Measurements from ENCODE around the gene SRGAP3. TPM values are rescaled to one million over a fixed set of nuclear protein-coding genes. Genes with fewer than 3 reads are reported as not detected.

The SRGAP3 gene
- total RNA-seq, 4 donors from 2014 or later, result 2.0 to 6.9 (median 4.8) TPM

DNA sequence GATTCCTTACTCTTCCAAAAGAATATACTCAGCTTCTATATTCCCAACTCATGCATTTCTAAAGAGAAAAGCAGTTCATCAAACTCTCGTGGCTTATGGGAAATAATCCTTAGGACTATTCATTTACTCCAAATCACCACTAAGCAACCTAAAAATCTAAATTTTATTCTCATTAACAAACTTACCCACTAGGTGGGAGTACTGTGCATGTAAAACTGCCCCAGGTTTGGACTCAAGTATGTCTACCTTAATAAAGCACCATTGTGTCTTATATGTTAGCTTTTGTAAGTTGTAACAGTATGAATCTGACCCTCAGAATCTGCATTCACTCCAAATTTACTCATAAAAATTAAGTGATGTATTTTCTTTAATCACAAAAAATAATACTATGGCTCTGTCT lies 311.4 kb downstream of the SRGAP3 start:
- 78 to 100% methylated on average over 1 of the region's 1 CpG for WGBS, 2 donors (ENCODE audit: low coverage in 1 of 2)
- TF ChIP-seq EP300 (IDR thresholded peaks at IDR 0.05), result no peak
- no peak for TF ChIP-seq POLR2AphosphoS5 (IDR thresholded peaks at IDR 0.05)
- TF ChIP-seq, protein P1, sequence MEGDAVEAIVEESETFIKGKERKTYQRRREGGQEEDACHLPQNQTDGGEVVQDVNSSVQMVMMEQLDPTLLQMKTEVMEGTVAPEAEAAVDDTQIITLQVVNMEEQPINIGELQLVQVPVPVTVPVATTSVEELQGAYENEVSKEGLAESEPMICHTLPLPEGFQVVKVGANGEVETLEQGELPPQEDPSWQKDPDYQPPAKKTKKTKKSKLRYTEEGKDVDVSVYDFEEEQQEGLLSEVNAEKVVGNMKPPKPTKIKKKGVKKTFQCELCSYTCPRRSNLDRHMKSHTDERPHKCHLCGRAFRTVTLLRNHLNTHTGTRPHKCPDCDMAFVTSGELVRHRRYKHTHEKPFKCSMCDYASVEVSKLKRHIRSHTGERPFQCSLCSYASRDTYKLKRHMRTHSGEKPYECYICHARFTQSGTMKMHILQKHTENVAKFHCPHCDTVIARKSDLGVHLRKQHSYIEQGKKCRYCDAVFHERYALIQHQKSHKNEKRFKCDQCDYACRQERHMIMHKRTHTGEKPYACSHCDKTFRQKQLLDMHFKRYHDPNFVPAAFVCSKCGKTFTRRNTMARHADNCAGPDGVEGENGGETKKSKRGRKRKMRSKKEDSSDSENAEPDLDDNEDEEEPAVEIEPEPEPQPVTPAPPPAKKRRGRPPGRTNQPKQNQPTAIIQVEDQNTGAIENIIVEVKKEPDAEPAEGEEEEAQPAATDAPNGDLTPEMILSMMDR (IDR thresholded peaks at IDR 0.05), result no peak
- TF ChIP-seq POLR2A (IDR thresholded peaks at IDR 0.05), result no peak
- ATAC-seq, result no peak
- Histone ChIP-seq H3K4me3 (no peak overlapping the region), H3K27ac (no peak overlapping the region), H3K27me3 (no peaks in the 10 kb centered on the region), H3K9me3 (peaks cover 0 to 7% (median 0%) of the 10 kb centered on the region in 3 donors), H3K36me3 (peaks cover 0 to 34% of the 10 kb centered on the region in 2 donors), H3K4me1 (no peaks in the 10 kb centered on the region)

DNA sequence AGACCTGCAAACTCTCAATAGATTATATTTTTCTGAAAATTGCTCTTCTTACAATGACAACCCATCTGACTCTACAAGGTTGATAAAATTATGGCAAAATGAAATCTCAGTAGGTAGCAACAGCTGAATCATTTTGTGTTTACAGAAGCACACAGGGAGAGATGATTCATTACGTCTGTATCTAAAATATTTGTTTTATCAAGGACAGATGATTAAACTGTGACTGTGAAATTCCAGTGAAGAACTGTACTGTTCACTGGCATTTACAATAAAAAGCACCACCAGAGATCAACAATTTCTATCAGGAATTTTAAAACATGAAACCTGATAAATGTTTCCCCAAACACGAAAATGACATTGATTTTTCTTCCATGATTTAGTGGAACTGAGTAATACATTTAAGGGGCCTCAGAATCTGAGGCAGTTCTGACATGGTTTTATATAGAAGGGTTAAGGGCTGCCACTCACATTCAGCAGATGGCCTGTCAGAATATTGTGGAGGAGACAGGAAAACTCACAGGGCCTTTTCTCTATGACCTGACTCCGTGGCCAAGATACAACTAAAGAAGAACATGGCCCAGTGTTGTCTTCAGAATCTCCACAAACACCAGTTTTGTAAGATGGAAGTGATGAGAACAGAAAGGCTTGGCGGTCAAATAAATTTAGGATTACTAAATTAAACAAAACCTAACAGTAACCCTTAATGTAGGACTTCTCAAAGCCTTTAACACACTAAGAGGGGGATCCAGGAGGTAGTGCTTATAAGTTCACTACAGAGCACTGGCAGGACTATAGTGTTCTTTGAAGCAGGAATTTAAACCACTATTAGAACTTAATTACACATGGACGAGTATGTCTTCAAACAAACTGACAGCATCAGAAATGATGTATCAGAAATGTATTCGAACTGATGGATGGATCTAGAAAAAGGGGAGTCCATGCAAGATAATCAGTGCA lies 312.1 kb downstream of the SRGAP3 start:
- 26 to 45% methylated on average over 5 to 6 of the region's 6 CpGs for WGBS, 2 donors (ENCODE audit: low coverage in 1 of 2)
- TF ChIP-seq, protein P1 (IDR thresholded peaks at IDR 0.05), result no peak
- TF ChIP-seq POLR2AphosphoS5 (IDR thresholded peaks at IDR 0.05) (no peak), EP300 (IDR thresholded peaks at IDR 0.05) (no peak), POLR2A (IDR thresholded peaks at IDR 0.05) (no peak)
- Histone ChIP-seq H3K27ac (peak overlapping the region in 1 of 4 donors; percentile 21), H3K4me1 (no peaks in the 10 kb centered on the region), H3K4me3 (no peak overlapping the region), H3K9me3 (no peaks in the 10 kb centered on the region), H3K36me3 (peaks cover 0 to 30% of the 10 kb centered on the region in 2 donors), H3K27me3 (no peaks in the 10 kb centered on the region)
- no peak for ATAC-seq

DNA sequence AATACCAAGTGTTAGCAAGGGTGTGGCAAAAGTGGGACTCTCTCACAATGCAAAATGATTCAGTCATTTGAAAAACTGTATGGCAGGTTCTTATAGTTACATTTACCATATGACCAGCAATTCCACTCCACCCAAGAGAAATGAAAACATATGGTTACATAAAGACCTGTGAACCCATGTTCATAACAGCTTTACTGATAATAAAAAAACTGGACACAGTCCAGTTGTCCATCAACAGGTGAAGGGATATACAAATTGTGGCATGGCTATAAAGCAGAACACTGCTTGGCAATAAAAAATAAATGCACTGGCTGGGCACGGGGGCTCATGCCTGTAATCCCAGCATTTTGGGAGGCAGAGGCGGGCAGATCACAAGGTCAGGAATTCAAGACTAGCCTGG lies 316.9 kb downstream of the SRGAP3 start:
- Histone ChIP-seq H3K27ac (no peak overlapping the region), H3K4me3 (no peak overlapping the region), H3K27me3 (no peaks in the 10 kb centered on the region), H3K9me3 (no peaks in the 10 kb centered on the region), H3K36me3 (peaks cover 0 to 8% of the 10 kb centered on the region in 2 donors), H3K4me1 (no peaks in the 10 kb centered on the region)
- WGBS, 2 donors (ENCODE audit: low coverage in 1 of 2), result 74 to 94% methylated on average over 2 of the region's 2 CpGs
- ATAC-seq, result no peak
- no peak for TF ChIP-seq EP300 (IDR thresholded peaks at IDR 0.05)
- no peak for TF ChIP-seq POLR2AphosphoS5 (IDR thresholded peaks at IDR 0.05)
- TF ChIP-seq, protein P1 (IDR thresholded peaks at IDR 0.05), result no peak
- TF ChIP-seq POLR2A (IDR thresholded peaks at IDR 0.05), result no peak

DNA sequence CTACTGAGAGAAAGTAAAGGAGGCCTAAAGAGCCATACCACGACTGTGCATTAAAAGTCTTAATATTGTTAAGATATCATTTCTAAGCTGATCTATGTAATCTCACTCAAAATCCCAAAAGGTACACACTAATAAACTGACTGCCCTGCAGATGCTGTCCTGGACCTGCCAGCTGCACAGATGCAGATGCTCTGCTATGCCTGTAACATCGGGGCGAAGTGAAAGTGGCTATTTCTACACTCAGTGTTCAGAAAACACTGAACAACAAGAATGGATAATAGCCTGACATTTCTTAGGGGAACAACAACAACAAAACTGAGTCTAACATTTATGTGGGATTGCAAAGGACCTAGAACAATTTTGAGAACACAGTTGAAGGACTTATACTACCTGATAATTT lies 318.1 kb downstream of the SRGAP3 start:
- 67 to 76% methylated on average over 2 to 3 of the region's 3 CpGs for WGBS, 2 donors (ENCODE audit: low coverage in 1 of 2)

More for the DNA sequence above, 318.1 kb downstream of the SRGAP3 start:
- H3K4me1 ChIP-seq, result no peaks in the 10 kb centered on the region
- H3K36me3 ChIP-seq, result peaks cover 0 to 8% of the 10 kb centered on the region in 2 donors
- no peaks in the 10 kb centered on the region for H3K9me3 ChIP-seq
- TF ChIP-seq POLR2A (IDR thresholded peaks at IDR 0.05) (no peak), POLR2AphosphoS5 (IDR thresholded peaks at IDR 0.05) (no peak), EP300 (IDR thresholded peaks at IDR 0.05) (no peak)
- TF ChIP-seq, protein P1 (IDR thresholded peaks at IDR 0.05), result no peak
- H3K27ac ChIP-seq, result no peak overlapping the region
- H3K4me3 ChIP-seq, result no peak overlapping the region
- no peaks in the 10 kb centered on the region for H3K27me3 ChIP-seq
- ATAC-seq, result no peak

Small RNA genes within 50 kb of the gene (small RNA-seq; reads per million reads assigned to genes)
- gene RF00416, result 0 reads per million in 4 donors

Other genes starting within 250 kb of the SRGAP3 start
- 10 to 100 TPM; 18.8 to 32.1 (median 25.8) TPM for gene THUMPD3, start 113.4 kb upstream of the SRGAP3 start, total RNA-seq
- 10 to 100 TPM; 51.5 to 95.3 (median 76.8) TPM for gene SETD5, start 148.0 kb upstream of the SRGAP3 start, total RNA-seq

Data from gastroesophageal sphincter (tissue), 4 donors.